SU-DHL-6 (cell line): Measurements from ENCODE around the gene F2.

Experiments used
- H2AFZ ChIP-seq: fragments of 200-600 bp; sonication (generic); 2 replicates; pipeline ENCODE4 v1.6.1; 2014; ENCODE audit warnings: low read depth, mild to moderate bottlenecking, moderate library complexity, mixed read lengths, antibody characterized with exemption, low read length; ENCODE audit not compliant: severe bottlenecking
- H3F3A ChIP-seq: fragments of 200-600 bp; shearing (Covaris generic); 2 replicates; pipeline ENCODE4 v1.6.0; 2016; ENCODE audit warnings: antibody characterized with exemption, mild to moderate bottlenecking; ENCODE audit not compliant: insufficient read depth
- H3K27ac ChIP-seq: fragments of 200-600 bp; sonication (generic); 2 replicates; pipeline ENCODE4 v1.5.1; 2016; ENCODE audit warnings: low read depth, mild to moderate bottlenecking, low read length, moderate library complexity, mixed read lengths
- H3K27me3 ChIP-seq: fragments of 200-600 bp; sonication (generic), shearing (Covaris generic); 2 replicates; pipeline ENCODE4 v1.6.0; 2014; ENCODE audit warnings: mild to moderate bottlenecking, low read length
- H3K36me3 ChIP-seq: fragments of 200-600 bp; sonication (generic); 2 replicates; pipeline ENCODE4 v1.6.1; 2014; ENCODE audit warnings: mild to moderate bottlenecking, low read length, mixed read lengths
- H3K4me2 ChIP-seq: fragments of 300-600, 200-600 bp; shearing (Covaris generic), sonication (generic); 2 replicates; pipeline ENCODE4 v1.6.0; 2014; ENCODE audit warnings: low read length, low read depth, mild to moderate bottlenecking; ENCODE audit not compliant: poor library complexity, severe bottlenecking
- H3K4me3 ChIP-seq: fragments of 200-600 bp; sonication (generic); 2 replicates; pipeline ENCODE4 v1.5.1; 2014; ENCODE audit warnings: antibody characterized with exemption, low read length, mild to moderate bottlenecking, mixed read lengths; ENCODE audit not compliant: insufficient read depth, poor library complexity, severe bottlenecking
- H3K79me2 ChIP-seq: fragments of 200-600 bp; sonication (generic); 2 replicates; pipeline ENCODE4 v1.6.1; 2014; ENCODE audit warnings: mild to moderate bottlenecking, low read length, moderate library complexity; ENCODE audit not compliant: insufficient read depth
- H3K9ac ChIP-seq: fragments of 200-600 bp; sonication (generic); 2 replicates; pipeline ENCODE4 v1.7.0; 2014; ENCODE audit warnings: mild to moderate bottlenecking, low read length
- H3K9me2 ChIP-seq: fragments of 200-600 bp; sonication (generic); replicated peaks from 2 replicates; pipeline ENCODE4 v1.6.1; 2014; ENCODE audit warnings: low read length; ENCODE audit not compliant: insufficient read depth
- H3K9me3 ChIP-seq: fragments of 200-600 bp; sonication (generic); 2 replicates; pipeline ENCODE4 v1.6.1; 2014; ENCODE audit warnings: low read length, mixed read lengths; ENCODE audit not compliant: insufficient read depth
- H4K20me1 ChIP-seq: fragments of 200-600 bp; sonication (generic); 2 replicates; pipeline ENCODE4 v1.6.1; 2014; ENCODE audit warnings: low read depth, mild to moderate bottlenecking, antibody characterized with exemption, low read length, moderate library complexity, mixed read lengths
- EZH2phosphoT487 ChIP-seq: fragments of 200-600 bp; sonication (generic), shearing (Covaris generic); conservative IDR thresholded peaks from 2 replicates; pipeline ENCODE4 v1.6.1; 2018; ENCODE audit warnings: mild to moderate bottlenecking, antibody characterized with exemption, low read length, moderate library complexity, mixed read lengths
- TF ChIP-seq, protein P1 (sequence below): fragments of 200-600 bp; sonication (generic); IDR thresholded peaks from one replicate; pipeline ENCODE4 v1.5.1; 2017; ENCODE audit warnings: antibody characterized with exemption, mild to moderate bottlenecking, low read length, moderate library complexity; ENCODE audit not compliant: insufficient read depth, poor library complexity, severe bottlenecking

Gene F2

DNA sequence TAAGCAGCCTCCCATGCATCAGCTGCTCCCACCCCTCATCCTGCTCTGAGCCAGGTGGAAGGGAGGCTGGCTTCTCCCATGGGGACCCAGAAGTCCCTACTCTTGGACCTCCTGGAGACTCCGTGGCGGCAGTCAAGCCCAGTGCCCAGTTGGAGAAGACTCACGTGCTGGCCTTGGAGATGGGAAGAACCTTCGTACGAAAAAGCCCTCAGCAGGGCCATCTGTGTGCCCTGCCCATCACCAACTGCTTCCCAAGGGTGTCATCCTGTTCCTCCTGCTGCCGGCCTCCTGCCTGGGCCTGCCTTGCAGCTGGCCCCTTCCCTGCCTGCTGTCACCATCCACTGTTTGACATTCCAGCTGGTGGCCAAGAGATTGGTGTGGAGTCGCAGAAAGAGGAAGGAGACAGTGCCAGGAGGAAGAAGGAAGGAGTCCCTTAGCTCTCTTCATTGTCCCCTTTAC lies 46.6 kb upstream of the F2 start:
- Histone ChIP-seq H3F3A (no peaks in the 10 kb centered on the region), H3K9me3 (no peaks in the 10 kb centered on the region), H4K20me1 (no peaks in the 10 kb centered on the region), H2AFZ (no peak overlapping the region), H3K4me3 (no peak overlapping the region), H3K4me2 (no peak overlapping the region), H3K9ac (no peak overlapping the region), H3K79me2 (no peaks in the 10 kb centered on the region), H3K27me3 (no peaks in the 10 kb centered on the region), H3K27ac (no peak overlapping the region), H3K9me2 (no peaks in the 10 kb centered on the region), H3K36me3 (no peaks in the 10 kb centered on the region)
- TF ChIP-seq EZH2phosphoT487: no peak
- TF ChIP-seq, protein P1, sequence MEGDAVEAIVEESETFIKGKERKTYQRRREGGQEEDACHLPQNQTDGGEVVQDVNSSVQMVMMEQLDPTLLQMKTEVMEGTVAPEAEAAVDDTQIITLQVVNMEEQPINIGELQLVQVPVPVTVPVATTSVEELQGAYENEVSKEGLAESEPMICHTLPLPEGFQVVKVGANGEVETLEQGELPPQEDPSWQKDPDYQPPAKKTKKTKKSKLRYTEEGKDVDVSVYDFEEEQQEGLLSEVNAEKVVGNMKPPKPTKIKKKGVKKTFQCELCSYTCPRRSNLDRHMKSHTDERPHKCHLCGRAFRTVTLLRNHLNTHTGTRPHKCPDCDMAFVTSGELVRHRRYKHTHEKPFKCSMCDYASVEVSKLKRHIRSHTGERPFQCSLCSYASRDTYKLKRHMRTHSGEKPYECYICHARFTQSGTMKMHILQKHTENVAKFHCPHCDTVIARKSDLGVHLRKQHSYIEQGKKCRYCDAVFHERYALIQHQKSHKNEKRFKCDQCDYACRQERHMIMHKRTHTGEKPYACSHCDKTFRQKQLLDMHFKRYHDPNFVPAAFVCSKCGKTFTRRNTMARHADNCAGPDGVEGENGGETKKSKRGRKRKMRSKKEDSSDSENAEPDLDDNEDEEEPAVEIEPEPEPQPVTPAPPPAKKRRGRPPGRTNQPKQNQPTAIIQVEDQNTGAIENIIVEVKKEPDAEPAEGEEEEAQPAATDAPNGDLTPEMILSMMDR: no peak

DNA sequence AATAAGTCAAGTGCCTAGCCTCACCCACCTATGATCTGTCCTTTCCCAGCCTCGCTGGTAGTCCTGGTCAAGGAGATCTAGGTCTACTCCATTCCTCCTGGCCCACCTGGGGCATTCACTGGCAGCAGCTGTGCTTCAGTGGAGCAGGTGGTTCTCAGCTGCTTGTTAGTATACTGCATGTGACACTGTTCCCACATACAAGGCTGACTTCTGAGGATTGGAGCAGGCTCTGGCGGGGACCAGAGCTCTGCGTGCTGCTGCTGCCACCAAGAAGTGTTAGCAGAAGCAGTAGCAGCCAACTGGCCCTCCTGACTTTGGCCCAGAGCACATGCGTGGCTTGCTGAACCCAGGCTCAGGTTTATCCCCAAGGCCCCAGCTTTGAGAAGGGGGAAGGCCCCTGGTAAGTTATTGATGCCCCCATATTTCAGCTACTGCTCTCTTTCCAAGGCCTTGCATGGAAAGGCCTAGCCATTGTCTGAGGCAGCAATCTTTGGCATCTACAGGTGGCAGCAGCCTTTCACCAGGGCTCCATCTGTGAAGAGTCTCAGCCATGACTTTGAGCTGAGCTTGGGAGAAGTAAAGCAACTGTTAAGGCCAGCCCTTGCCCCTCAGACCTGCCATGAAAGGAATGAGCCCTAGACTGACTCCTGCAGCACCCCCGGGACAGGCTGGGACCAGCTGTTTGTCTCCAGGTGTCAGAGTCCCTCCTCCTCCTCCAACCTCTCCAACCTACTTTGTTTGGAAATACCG lies 45.1 kb upstream of the F2 start:
- Histone ChIP-seq H3K9me2 (no peaks in the 10 kb centered on the region), H3K27ac (no peak overlapping the region), H3F3A (no peaks in the 10 kb centered on the region), H3K36me3 (no peaks in the 10 kb centered on the region), H3K79me2 (no peaks in the 10 kb centered on the region), H3K9ac (no peak overlapping the region), H4K20me1 (no peaks in the 10 kb centered on the region), H3K4me2 (no peak overlapping the region), H3K9me3 (no peaks in the 10 kb centered on the region), H2AFZ (no peak overlapping the region), H3K4me3 (no peak overlapping the region), H3K27me3 (no peaks in the 10 kb centered on the region)
- TF ChIP-seq, protein P1: no peak
- no peak for TF ChIP-seq EZH2phosphoT487

- Histone ChIP-seq H3F3A (no peaks in the 10 kb centered on the region), H3K4me3 (no peak overlapping the region), H3K27me3 (no peaks in the 10 kb centered on the region), H3K27ac (no peak overlapping the region), H3K9me3 (no peaks in the 10 kb centered on the region), H3K9ac (no peak overlapping the region), H4K20me1 (no peaks in the 10 kb centered on the region), H3K36me3 (no peaks in the 10 kb centered on the region), H3K4me2 (no peak overlapping the region), H3K9me2 (no peaks in the 10 kb centered on the region), H3K79me2 (no peaks in the 10 kb centered on the region), H2AFZ (no peak overlapping the region)
- no peak for TF ChIP-seq EZH2phosphoT487
- TF ChIP-seq, protein P1: no peak
Observed at GRCh38 chr11:46674463-46675287, 44.3 kb upstream of the F2 start.
